ENCODE data around the gene ECHDC3.

The ECHDC3 gene

DNA sequence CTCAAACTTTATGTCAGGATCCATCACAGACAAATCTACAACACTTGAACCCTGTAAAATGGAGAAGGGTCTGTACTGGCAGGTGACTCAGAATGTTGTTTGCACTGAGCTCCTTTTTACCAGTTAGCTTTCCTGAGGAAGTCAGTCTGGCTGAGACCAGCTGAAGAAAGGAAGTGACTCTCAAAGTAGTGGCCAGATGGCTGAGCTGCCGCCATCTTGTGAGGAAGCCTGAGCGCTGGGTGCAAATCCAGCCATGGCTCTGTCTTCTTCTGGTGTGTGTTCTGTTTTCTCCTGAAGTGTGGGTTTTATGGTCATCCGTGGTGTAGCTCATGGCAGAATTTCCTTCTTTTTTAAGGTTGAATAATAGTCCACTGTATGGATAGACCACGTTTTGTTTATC is 25.5 kb upstream of the ECHDC3 start:
- Histone ChIP-seq H3K36me3 (ENCODE audit: control insufficient read depth, insufficient read depth, low read length) (no peaks in the 10 kb centered on the region), H3K4me1 (ENCODE audit: control insufficient read depth, insufficient read depth, low read length) (no peaks in the 10 kb centered on the region), H3K4me3 (ENCODE audit: low read length) (no peak overlapping the region), H3K27me3 (ENCODE audit: control insufficient read depth, insufficient read depth, low read length) (no peaks in the 10 kb centered on the region), H3K9me3 (ENCODE audit: control insufficient read depth, insufficient read depth, low read length) (no peaks in the 10 kb centered on the region), H3K27ac (ENCODE audit: low read length) (no peak overlapping the region)
- no CpG with 5 or more reads among the region's 4 CpGs for WGBS (ENCODE audit: insufficient coverage, insufficient read length)
- no peak for DNase-seq (ENCODE audit: low read depth, low spot score)

DNA sequence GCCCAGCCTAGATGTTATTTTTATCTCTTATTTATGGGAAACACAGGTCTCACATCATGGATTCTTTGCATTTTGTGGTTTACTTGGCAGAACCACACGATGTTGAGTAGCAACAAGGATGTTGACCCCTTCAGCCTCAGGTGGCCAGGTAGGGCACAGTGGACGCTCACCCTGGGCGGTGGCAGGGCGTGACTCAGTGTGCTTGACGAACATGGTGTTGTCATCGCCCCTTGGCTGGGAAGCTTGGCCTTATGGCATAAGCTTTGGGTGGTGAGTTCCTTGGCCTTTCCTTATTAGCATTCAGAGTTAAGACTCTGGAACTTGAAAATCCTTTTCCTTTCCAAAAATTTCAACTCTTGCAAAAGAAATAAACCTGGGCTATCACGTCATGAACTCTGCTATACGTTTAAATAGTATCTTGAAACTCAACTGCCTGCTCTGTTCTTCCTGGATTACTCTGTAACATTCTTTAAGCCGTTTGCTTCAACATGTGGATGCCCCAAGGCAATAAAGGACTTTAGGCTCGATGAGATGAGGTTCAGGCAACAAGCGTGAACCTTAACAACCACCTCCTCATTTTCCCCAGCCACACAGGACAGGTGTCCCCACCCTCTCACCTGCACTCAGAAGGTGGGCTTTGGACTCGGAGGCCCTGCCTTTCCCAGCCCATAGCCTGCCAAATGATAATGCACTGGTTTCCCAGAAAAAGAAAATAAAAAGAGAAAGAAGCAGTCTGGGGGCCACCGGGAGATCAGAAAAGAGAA is 22.5 kb upstream of the ECHDC3 start:
- Histone ChIP-seq H3K36me3 (ENCODE audit: control insufficient read depth, insufficient read depth, low read length) (no peaks in the 10 kb centered on the region), H3K27me3 (ENCODE audit: control insufficient read depth, insufficient read depth, low read length) (no peaks in the 10 kb centered on the region), H3K4me1 (ENCODE audit: control insufficient read depth, insufficient read depth, low read length) (no peaks in the 10 kb centered on the region), H3K27ac (ENCODE audit: low read length) (no peak overlapping the region), H3K4me3 (ENCODE audit: low read length) (no peak overlapping the region), H3K9me3 (ENCODE audit: control insufficient read depth, insufficient read depth, low read length) (no peaks in the 10 kb centered on the region)
- DNase-seq (ENCODE audit: low read depth, low spot score): no peak
- WGBS (ENCODE audit: insufficient coverage, insufficient read length): no CpG with 5 or more reads among the region's 13 CpGs

DNA sequence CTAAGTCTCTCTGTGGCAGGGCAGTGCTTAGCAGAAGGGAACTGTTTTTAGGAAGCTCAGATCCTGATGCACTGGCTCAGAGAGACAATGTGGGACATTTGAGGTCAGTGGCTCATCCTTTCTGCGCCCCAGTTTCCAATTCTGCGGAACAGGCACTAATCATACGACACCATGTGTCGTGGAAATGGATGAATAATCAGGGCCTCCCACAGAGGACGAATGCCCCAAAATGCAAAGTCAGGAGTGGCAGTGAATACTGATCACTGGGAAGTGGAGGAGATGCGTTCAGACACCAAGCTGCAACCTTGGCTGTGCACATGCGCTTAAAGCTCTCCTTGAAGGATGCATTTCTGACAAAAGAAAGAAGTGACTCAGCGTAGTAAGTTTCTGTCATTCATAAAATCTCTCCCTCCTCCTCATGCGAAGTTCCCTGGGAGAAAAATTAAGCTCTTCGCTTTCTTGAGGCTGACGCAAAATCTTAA is 21.9 kb upstream of the ECHDC3 start:
- Histone ChIP-seq H3K36me3 (ENCODE audit: control insufficient read depth, insufficient read depth, low read length) (no peaks in the 10 kb centered on the region), H3K9me3 (ENCODE audit: control insufficient read depth, insufficient read depth, low read length) (no peaks in the 10 kb centered on the region), H3K4me1 (ENCODE audit: control insufficient read depth, insufficient read depth, low read length) (no peaks in the 10 kb centered on the region), H3K4me3 (ENCODE audit: low read length) (no peak overlapping the region), H3K27ac (ENCODE audit: low read length) (no peak overlapping the region), H3K27me3 (ENCODE audit: control insufficient read depth, insufficient read depth, low read length) (no peaks in the 10 kb centered on the region)
- WGBS (ENCODE audit: insufficient coverage, insufficient read length): no CpG with 5 or more reads among the region's 11 CpGs
- DNase-seq (ENCODE audit: low read depth, low spot score): no peak

DNA sequence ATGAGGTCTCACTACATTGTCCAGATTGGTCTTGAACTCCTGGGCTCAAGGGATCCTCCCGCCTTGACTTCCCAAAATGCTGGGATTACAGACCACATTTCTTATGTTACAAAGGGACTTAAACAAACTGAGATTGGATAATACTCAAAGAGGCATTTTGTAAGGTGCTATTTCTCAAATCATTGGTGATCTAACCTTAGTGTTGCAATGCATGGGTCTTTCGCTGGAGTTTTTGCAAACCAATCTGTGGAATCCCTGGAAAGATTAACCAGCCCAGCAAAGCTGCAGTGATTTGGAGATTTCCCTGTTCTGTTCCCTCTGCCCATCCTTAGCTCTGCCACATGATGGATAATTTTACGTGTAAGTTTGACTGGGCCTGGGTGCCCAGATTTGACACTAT is 20.4 kb upstream of the ECHDC3 start:
- H3K9me3 ChIP-seq (ENCODE audit: control insufficient read depth, insufficient read depth, low read length): no peaks in the 10 kb centered on the region
- no CpG with 5 or more reads among the region's 3 CpGs for whole genome bisulfite sequencing (ENCODE audit: insufficient coverage, insufficient read length)
- H3K27ac ChIP-seq (ENCODE audit: low read length): no peak overlapping the region
- DNase-seq (ENCODE audit: low read depth, low spot score): no peak
- no peak overlapping the region for H3K4me3 ChIP-seq (ENCODE audit: low read length)
- no peaks in the 10 kb centered on the region for H3K27me3 ChIP-seq (ENCODE audit: control insufficient read depth, insufficient read depth, low read length)
- no peaks in the 10 kb centered on the region for H3K36me3 ChIP-seq (ENCODE audit: control insufficient read depth, insufficient read depth, low read length)
- H3K4me1 ChIP-seq (ENCODE audit: control insufficient read depth, insufficient read depth, low read length): no peaks in the 10 kb centered on the region

DNA sequence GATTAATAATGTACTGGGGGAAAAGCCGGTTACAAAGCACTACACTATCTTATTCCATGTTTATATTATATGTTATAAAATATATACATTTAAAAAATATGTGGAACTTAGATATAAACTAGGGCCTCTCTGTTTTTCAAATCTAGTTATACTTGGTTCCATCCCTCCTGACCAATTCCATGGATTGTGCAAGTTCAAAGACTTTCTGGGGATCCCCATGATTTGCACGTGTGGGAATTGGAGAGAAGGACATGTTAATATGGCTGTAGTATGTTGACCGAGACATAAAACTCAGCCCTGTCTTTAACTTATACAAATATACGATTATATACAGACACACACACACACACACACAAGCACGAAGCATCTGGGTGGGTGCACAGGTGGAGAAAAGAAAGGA is 18.8 kb upstream of the ECHDC3 start:
- Histone ChIP-seq H3K9me3 (ENCODE audit: control insufficient read depth, insufficient read depth, low read length) (no peaks in the 10 kb centered on the region), H3K27me3 (ENCODE audit: control insufficient read depth, insufficient read depth, low read length) (no peaks in the 10 kb centered on the region), H3K27ac (ENCODE audit: low read length) (no peak overlapping the region), H3K4me1 (ENCODE audit: control insufficient read depth, insufficient read depth, low read length) (no peaks in the 10 kb centered on the region), H3K4me3 (ENCODE audit: low read length) (no peak overlapping the region), H3K36me3 (ENCODE audit: control insufficient read depth, insufficient read depth, low read length) (no peaks in the 10 kb centered on the region)
- no CpG with 5 or more reads among the region's 5 CpGs for WGBS (ENCODE audit: insufficient coverage, insufficient read length)
- no peak for DNase-seq (ENCODE audit: low read depth, low spot score)

DNA sequence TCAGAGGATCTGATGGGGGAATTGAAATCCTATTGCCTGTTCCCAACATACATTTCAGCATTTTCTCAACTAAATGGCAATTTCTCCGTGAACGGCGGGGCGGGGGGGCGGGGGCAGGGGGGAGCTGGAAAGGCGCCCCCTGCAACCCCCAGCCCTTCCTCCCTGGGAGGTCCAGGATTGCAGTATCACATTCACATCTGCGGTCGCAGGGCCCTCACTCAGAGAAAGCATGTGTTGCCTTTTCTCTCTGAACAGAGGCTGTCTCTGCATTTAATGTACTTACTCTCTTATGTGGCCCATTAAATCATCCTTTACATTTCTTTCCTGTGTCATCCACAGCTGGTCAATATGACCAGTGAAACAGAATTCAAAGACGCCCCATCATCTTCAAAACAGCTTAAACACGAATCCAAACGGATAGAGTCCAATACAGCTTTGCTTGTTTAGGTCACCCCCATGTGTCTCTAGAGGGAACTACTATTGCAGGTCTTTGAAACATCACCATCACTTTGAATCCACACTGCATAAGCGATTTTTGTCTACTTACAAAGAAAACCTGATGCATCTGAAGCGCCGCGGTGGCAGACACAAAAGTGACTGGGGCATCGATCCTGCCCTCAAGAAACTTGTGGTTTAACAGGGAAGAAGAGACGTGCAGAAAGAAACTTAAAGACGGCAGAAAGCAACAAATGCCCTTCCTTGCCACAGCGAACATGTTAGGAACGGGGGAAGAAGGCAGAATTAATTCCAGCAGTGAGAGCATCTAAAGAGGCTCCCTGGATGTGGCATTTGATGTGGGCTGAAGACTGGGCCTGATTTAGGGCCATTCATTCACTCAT is 17.0 kb upstream of the ECHDC3 start:
- H3K4me3 ChIP-seq (ENCODE audit: low read length): no peak overlapping the region
- no peaks in the 10 kb centered on the region for H3K4me1 ChIP-seq (ENCODE audit: control insufficient read depth, insufficient read depth, low read length)
- no peaks in the 10 kb centered on the region for H3K9me3 ChIP-seq (ENCODE audit: control insufficient read depth, insufficient read depth, low read length)
- no peak overlapping the region for H3K27ac ChIP-seq (ENCODE audit: low read length)
- no peak for DNase-seq (ENCODE audit: low read depth, low spot score)
- H3K36me3 ChIP-seq (ENCODE audit: control insufficient read depth, insufficient read depth, low read length): no peaks in the 10 kb centered on the region
- H3K27me3 ChIP-seq (ENCODE audit: control insufficient read depth, insufficient read depth, low read length): no peaks in the 10 kb centered on the region
- no CpG with 5 or more reads among the region's 20 CpGs for WGBS (ENCODE audit: insufficient coverage, insufficient read length)

DNA sequence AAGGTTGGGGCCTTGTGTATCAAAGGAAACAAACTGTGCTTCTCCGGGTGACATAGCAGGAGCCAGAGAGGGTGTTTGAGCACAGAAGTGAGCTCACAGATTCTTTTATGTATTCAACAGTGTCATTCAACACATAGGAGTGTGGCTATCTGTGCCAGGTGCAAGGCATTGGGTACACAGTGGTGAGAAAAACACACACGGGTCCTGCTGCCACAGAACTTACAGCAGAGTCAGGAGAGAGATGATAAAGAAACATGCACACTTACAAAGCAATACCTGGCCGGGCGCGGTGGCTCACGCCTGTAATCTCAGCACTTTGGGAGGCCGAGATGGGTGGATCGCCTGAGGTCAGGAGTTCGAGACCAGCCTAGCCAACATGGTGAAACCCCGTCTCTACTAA is 16.3 kb upstream of the ECHDC3 start:
- WGBS (ENCODE audit: insufficient coverage, insufficient read length): no CpG with 5 or more reads among the region's 10 CpGs
- no peaks in the 10 kb centered on the region for H3K27me3 ChIP-seq (ENCODE audit: control insufficient read depth, insufficient read depth, low read length)
- H3K4me1 ChIP-seq (ENCODE audit: control insufficient read depth, insufficient read depth, low read length): no peaks in the 10 kb centered on the region
- no peaks in the 10 kb centered on the region for H3K36me3 ChIP-seq (ENCODE audit: control insufficient read depth, insufficient read depth, low read length)
- H3K27ac ChIP-seq (ENCODE audit: low read length): no peak overlapping the region
- H3K9me3 ChIP-seq (ENCODE audit: control insufficient read depth, insufficient read depth, low read length): no peaks in the 10 kb centered on the region
- no peak overlapping the region for H3K4me3 ChIP-seq (ENCODE audit: low read length)
- no peak for DNase-seq (ENCODE audit: low read depth, low spot score)

DNA sequence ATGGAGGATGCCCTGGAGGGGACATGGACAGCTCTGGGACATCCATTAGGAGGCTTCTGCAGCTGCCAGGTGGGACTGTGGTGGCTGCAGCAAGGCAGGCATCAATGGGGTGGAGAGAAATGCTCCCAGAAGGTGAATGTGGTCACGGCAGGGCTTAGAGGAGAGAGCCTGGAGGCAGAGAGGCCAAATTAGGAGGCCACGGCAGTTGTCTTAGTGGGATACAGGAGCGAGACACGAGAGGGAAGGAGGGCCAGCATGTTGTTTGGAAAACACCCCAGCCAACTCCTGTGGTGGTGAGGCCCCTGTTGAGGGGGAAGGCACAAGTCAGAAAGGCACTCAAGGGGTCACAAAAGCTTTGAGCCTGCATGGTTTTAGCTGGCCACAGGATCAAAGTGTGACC is 14.6 kb upstream of the ECHDC3 start:
- Histone ChIP-seq H3K4me1 (ENCODE audit: control insufficient read depth, insufficient read depth, low read length) (no peaks in the 10 kb centered on the region), H3K9me3 (ENCODE audit: control insufficient read depth, insufficient read depth, low read length) (no peaks in the 10 kb centered on the region), H3K4me3 (ENCODE audit: low read length) (no peak overlapping the region), H3K36me3 (ENCODE audit: control insufficient read depth, insufficient read depth, low read length) (no peaks in the 10 kb centered on the region), H3K27me3 (ENCODE audit: control insufficient read depth, insufficient read depth, low read length) (no peaks in the 10 kb centered on the region), H3K27ac (ENCODE audit: low read length) (no peak overlapping the region)
- DNase-seq (ENCODE audit: low read depth, low spot score): no peak
- no CpG with 5 or more reads among the region's 4 CpGs for WGBS (ENCODE audit: insufficient coverage, insufficient read length)

DNA sequence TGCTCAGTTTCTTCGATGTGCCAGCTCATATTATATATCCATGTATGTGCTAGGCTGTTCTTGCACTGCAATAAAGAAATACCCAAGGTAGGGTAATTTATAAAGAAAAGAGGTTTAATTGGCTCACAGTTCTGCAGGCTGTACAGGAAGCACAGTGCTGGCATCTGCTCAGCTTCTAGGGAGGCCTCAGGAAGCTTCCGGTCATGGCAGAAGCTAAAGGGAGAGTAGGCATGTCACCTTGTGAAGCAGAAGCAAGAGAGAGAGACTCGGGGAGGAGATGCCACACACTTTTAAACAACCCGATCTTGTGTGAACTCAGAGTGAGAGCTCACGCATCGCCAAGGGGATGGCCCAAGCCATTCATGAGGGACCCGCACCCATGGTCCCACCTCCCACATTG is 13.8 kb upstream of the ECHDC3 start:
- Histone ChIP-seq H3K27ac (ENCODE audit: low read length) (no peak overlapping the region), H3K9me3 (ENCODE audit: control insufficient read depth, insufficient read depth, low read length) (no peaks in the 10 kb centered on the region), H3K4me1 (ENCODE audit: control insufficient read depth, insufficient read depth, low read length) (no peaks in the 10 kb centered on the region), H3K27me3 (ENCODE audit: control insufficient read depth, insufficient read depth, low read length) (no peaks in the 10 kb centered on the region), H3K36me3 (ENCODE audit: control insufficient read depth, insufficient read depth, low read length) (no peaks in the 10 kb centered on the region), H3K4me3 (ENCODE audit: low read length) (no peak overlapping the region)
- WGBS (ENCODE audit: insufficient coverage, insufficient read length): no CpG with 5 or more reads among the region's 7 CpGs
- DNase-seq (ENCODE audit: low read depth, low spot score): no peak

DNA sequence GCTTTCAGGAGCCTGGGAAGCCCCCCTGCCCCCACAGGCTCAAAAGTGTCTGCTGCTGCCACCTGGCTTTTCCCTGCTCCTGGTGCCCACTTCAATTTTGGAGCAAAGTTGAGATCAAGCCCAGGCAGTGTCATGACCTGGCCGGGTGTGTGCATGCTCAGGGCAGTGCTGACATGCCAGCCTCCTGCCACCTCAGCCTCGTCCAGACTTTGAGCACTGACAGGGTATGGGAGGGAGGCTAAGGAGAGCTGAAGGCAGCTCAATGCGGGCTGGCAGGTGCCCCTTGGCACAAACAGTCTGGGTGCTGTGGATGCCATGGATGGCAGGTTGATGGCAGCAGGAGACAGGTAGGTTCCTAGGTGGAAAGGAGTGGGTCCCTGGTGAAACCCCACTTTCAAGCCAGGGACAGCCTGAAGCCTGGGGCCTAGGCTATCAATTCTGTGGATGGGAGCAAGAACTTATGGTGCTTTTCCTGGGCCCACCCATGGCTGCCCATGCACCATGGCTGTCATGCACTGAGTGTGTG is 12.3 kb upstream of the ECHDC3 start:
- no peak overlapping the region for H3K4me3 ChIP-seq (ENCODE audit: low read length)
- no peaks in the 10 kb centered on the region for H3K9me3 ChIP-seq (ENCODE audit: control insufficient read depth, insufficient read depth, low read length)
- no peaks in the 10 kb centered on the region for H3K4me1 ChIP-seq (ENCODE audit: control insufficient read depth, insufficient read depth, low read length)
- no peaks in the 10 kb centered on the region for H3K27me3 ChIP-seq (ENCODE audit: control insufficient read depth, insufficient read depth, low read length)
- no peak overlapping the region for H3K27ac ChIP-seq (ENCODE audit: low read length)
- no CpG with 5 or more reads among the region's 3 CpGs for WGBS (ENCODE audit: insufficient coverage, insufficient read length)
- no peaks in the 10 kb centered on the region for H3K36me3 ChIP-seq (ENCODE audit: control insufficient read depth, insufficient read depth, low read length)
- DNase-seq (ENCODE audit: low read depth, low spot score): no peak

Measured in iPS DF 6.9 (cell line).